ENCODE results near the gene SYT5.
A peak's percentile ranks its signal among the peaks of the same experiment; 100 is the strongest.
"Not testable (repeated sequence)": the region's sequence is repeated elsewhere in the genome, so short reads cannot be mapped to it uniquely, and the experiment has no call there.

SYT5 gene

DNA sequence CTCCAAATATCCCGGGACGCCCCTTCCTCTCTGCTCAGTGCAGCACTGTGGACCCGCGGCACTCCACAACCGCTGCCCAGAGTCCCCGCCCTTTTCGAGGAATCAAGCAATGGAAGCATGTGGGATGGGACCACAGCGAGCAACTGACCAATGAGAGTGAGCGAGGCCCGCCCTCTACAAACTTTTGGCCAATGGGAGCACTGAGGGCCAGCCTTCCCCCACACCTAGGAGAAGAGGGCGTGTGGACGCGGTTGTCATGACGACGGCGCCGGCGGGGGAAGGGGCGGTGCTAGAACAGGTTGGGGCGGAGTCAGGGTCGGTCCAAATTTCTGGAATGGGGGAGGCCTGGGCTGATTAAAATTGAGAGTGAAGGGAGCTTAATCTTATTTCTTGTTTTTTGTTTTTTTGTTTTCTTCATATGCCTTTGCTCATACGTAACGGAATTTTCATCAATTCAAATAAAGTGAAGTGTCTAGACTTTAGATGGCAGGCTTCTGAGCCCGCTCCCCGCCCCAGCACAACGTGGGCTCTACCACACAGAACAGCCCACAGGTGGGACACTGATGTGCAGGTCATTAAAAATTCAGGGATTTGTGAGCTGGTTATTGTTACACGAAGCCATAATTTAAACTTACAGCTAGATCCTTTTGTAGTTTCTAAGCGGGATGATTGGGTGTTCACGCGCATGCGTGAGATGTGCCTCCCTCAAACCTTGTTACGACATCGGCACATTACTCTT lies 13.4 kb downstream of the SYT5 start, which contains the start of gene DNAAF3:
TSS of gene DNAAF3 (minus strand) at position 84 of the 739 bp plus-strand sequence. CDS start 200 bp downstream, outside the sequence.
- DNase-seq, result peak; percentile 75

DNA sequence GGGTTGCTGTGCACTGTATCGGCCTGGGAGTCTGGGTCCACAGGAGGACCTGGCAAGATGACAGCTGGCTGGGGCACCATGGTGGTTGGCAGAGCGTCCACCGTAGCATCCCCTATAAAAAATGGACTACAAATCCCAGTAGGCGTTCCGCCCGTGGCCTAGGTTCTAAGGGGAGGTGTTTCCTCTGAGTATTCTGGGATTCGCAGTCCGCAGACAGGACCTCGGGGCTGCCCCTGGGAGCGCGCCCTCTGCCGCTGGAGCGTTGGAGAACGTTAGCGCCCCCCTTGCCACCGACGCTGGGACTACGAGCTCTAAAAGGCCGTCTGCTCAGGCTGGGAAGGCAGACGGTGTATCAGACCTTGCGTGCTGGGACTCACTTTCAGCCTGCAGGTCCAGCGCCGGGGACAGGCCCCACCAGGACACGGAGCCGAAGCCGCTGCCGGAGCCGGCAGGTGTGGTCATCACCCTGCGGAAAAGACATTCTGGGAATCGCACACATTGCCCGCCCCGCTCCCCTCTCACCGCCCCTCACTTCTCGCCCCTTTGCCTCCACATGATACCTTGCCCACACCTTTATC lies 14.0 kb downstream of the SYT5 start:
- peak; percentile 59 for DNase-seq

DNA sequence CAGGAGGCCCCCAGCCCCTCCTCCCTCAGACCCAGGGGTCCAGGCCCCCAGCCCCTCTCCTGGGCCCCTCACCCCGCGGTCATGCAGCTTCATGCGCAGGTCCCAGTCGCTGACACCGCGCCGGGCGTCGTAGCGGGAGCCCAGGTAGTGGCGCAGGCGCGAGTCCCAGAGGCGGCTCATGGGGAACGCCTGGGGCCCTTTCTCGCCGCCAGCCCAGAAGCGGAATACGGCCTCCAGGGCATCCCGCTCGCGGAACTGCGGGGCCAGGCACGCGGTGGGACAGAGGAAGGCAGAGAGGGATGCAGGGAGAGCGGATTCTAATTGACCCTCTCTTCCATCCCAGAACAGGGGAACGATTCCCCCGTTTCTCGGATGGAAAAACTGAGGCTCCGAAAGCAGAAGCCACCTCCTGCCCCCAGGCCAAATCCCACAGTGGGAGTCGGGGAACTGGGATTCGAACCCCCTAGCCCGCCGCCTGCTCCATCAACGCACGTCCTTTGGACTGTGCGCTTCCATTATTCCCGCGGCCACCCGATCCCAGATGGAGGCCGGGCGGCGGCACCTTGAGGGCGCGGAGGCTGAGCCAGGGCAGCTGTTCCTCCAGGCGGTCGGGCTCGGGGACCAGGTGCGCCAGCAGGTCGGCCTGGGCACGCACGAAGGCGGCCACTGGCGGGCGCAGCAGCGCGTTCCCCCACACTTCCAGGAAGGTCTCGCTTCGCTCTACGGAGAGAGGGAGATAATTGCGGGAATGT lies 18.3 kb downstream of the SYT5 start:
- DNase-seq, result no peak

DNA sequence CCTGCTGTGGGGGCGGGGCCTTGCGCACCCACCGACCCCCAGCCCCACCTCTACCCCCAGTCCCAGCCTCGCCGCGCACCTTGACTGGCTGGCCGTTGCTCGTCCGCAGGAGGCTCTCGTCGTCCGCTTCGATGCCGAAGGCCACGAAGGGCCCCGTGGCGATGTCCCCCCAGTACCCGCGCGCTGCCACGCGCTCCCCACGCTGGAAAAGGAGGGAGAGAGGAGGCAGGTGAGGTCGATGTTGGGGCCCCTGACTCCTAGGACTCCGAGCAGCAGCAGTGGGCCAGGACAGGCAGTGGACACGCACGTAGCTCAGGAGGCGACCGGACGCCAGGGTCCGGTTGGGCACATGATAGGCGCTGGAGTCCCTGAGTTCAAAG lies 19.1 kb downstream of the SYT5 start:
- no peak for DNase-seq

DNA sequence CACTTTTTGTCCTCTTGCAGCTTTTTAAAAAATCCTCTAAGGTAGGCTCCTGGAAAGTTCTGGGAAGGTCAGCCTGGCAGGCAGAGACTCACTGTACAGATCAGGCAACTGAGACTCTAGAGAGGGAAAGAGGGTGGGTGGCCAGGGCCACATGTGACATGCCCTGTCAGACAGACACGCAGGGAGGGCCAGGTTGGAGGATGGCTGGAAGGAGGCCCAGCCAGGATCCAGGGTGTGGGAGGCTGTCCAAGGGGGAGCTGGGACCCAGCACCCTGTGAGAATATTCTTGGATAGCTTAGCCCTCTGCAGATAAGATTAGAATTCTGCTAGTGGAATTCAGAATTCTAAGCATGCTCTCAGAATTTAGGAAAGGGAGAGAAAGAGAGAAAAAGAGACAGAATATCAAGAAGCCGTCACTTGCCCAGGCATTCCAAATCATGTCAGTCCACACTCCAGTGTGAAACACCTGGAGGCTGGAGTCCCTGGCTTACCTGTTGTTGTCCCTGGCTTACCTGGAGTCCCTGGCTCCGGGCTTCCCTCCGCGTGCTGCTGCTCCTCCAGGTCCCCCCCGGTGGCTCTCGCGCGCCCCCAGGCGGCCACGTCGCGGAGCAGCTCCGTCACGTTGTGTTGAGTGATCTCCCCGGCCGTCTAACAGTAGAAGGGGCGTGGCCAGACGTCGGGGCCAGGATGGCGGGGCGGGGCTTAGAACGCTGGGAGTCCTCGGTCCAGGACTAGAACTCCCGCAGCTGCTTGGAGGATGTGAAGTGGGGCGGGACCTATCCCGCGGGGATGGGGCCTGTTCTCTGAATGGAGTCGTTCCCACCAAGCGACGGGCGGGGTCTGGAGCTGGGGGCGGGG lies 19.7 kb downstream of the SYT5 start:
- DNase-seq, result peak; percentile 89

DNA sequence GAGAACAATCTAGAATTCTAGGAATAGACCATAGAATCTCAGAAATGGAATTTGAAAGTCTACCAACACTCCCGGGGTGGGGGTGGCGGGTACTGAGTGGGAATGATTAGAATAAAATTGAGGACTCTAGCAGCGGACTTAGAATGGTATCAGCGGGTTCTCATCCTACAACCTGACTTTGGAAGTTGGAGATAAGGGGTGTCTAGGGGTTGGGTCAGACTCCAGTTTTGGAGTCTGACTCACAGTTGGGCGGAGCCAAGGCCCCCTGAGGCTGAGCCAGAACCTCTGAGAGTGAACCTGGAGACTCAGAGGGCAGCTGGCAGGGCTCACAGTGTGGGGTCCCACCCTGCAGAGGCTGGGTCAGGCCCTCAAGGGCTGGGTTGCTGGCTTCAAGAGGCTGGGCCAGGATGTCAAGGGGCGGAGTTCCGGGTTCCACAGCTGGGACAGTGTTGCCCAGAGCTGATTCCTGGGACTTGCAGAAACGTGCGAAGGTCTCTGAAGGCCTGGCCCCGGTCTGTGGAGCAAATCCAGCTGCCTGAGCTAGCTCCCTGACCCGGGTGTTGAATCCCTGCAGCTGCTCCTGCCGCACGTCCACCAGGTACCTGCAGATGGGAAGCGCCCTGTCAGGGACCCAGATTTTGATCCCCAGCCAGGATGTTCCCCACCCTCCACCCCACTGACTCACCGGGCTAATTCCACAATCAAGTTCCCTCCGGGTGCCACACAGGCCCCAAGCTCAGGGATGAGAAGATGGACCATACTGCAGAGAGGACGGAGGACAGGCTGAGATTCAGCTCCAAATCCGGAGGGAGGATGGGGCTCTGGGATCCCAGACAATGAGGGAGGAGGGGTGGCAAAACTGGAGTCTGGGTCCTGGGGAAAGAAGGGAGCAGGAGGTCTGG lies 21.0 kb downstream of the SYT5 start:
- no peak for DNase-seq

DNA sequence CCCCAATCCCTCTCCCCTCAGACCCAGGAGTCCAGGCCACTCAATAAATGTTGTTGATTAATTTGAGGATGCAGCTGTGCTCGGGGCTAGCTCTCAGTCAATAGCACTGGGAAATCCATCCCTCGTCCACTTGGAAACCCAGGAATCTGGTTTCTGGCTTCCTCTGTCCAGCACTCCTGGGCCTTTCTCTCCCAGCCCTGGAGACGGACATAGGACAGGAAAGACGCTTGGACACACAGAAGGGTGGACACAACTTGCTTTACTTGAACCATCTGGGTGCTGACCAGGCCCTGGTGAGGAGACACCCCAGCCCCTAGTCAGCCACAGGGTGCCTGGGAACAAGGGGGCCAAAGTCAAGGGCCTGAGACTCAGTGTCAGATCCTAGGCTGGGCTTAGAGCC lies 21.7 kb downstream of the SYT5 start:
- DNase-seq, result no peak

DNA sequence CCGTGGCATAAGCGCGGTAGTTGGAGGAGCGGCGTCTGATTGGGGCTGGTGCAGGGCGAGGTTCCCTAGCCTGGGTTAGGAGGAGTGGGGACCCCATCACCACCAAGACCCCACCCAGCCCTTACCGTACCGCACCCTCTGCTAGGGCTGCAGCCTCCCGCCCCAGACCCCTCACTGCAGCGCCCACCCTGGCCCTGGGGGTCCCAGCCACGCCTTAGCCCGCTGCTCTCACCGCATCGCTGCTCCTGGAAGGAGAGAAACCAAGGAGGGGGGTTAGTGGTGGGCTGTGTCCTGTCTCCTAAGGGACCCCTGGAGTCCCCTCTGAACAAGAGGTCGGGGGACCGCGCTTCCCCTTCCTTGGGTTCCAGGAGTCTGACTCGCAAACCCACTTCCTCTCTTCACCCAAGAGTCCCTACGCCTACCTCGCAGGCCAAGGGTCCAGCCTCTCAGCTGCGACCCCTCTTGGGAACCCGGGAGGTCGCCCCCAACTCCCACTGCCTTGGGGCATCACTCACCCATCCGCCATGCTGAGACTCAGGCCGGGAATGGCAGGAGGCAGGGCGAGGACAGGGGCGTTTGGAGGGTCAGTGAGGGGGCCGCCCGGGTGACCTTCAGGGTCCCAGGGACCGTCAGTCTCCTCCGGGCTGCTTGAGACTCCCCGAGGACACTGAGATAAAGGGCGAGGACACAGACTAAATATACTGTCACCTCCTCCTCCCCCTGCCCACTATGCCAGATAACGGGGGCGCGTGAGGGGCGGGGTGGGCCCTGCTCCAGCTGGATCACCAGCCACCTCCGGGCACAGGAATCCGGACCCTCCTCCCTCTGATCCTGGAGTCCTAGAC lies 22.8 kb downstream of the SYT5 start, which contains the start of gene TNNI3:
TSS of gene TNNI3 (minus strand) at position 669 of the 845 bp plus-strand sequence. CDS start at position 526, 143 bp downstream.
- no peak for DNase-seq

DNA sequence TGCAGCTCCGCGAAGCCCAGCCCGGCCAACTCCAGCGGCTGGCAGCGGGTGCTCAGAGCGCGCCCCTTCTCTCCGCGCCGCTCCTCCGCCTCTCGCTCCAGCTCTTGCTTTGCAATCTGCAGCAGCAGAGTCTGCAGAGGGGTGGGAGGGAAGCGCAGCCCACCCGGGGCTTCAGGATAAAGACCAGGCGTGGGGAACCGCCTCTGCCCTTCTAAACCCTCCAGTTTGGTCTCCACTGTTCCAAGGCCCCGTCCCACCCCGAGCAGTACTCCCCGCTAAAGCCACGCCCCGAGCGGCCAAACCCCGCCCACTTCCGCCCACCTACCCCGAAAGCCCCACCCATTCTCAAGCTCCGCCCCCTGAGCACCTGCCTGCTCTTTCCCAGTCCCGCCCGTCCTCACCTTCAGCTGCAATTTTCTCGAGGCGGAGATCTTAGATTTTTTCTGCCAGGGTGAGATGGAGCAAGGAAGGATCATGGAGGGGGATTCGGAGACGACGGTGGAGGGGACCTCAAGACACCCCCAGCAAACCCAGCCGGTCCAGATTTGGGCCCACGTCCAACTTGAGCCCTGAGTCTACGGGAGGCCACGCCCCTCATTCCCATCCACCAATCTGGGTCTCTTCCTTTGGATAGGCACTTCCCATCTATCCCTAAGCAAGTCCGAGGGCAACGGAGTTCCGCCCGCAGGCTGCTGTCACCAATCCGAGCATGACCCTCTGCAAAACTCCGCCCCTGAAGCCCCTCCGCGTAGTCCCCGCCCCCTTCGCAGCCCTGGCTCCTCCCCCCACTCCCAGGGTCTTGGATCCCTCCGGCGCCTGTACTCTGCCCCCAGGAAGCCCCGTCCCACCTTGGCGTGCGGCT lies 23.7 kb downstream of the SYT5 start:
- DNase-seq, result peak; percentile 41

DNA sequence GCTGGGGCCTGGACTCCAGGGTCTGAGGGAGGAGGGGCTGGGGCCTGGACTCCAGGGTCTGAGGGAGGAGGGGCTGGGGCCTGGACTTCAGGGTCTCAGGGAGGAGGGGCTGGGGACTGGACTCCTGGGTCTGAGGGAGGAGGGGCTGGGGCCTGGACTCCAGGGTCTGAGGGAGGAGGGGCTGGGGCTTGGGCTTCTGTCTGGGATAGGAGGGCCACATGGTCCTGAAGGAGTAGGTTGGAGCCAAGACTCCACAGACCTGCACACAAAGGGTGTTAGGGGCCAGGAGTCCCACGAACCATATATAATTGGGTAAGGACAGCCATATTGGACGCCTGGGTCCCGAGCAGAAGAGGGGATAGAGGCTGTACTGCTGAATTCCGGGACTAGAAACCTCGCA lies 24.3 kb downstream of the SYT5 start:
- DNase-seq, result not testable (repeated sequence)

DNA sequence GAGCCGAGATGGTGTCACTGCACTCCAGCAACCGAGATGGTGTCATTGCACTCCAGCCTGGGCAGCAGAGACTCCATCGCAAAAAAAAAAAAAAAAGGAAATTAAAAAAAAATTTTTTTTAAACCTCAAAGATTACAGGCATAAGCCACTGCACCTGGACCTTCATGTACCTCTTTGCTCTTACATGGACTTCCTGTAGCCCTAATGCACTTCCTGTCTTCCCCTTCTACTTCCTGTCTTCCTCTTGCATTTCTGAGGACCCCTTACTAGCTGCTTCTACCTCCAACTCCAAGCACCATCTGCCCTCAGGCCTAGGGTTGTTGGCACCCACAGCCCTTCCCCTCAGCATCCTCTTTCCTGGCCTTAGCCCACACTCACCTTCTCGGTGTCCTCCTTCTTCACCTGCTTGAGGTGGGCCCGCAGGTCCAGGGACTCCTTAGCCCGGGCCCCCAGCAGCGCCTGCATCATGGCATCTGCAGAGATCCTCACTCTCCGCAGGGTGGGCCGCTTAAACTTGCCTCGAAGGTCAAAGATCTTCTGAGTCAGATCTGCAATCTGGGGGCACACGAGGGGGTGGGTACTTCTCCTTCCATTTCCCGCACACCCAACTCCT lies 26.3 kb downstream of the SYT5 start:
- DNase-seq, result no peak

DNA sequence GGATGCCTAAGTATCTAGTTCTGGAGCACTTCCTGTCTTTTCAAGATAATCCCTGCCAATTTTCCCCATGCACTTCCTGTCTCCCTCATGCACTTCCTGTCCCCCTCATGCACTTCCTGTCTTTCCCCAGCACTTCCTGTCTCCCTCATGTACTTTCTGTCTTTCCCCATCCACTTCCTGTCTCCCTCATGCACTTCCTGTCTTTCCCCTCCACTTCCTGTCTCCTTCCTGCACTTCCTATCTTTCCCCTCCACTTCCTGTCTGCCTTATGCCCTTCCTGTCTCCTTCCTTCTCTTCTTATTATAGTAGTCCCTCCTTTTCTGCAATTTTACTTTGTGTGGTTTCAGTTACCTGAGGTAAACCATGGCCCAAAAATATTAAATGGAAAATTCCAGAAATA lies 28.1 kb downstream of the SYT5 start:
- DNase-seq, result no peak

DNA sequence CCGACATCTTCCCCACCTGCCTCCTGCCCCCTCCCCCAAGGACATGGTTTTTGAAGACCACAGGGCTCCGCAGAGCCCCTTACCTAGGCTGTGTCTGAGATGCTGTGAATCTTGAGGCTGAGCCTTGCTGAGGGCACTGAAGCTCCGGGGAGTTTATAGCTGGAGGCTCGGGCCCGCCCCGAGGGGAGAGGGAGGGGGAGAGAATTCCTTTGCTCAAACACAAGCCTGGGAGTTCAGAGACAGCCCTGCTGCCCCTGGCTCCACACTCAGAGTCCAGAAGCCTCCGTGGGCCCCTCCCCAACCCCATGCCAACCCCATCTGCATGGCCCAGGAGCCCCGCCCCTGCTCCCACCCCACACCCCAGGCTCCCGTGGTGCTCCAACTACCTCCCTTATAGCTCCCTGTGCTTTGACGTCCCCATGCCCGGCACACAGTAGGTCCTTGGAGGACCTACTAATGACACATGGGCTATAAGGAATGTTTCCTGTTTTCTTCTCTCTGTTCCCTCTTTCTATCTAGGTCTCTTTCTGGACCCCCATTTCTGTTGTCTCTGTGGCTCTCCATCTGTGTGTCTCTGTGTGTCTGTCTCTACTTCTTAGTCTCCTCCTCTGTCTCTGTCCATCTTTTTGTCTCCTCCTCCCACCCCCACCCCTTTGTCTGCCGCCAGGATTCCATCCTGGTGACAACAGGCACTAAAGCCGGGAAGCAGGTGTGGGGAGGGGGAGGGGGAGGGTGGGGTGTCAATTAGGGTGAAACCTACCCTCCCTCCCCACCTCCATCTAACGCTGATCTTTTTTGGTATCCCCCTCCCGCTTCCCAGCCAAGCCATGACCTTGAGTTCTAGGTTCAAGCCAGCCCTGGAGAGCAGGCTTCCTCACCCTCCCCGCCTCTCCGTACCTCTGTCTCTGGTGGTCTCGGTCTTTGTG lies 30.7 kb downstream of the SYT5 start, which contains the start of gene TNNT1:
TSS of gene TNNT1 (minus strand) at position 129 of the 926 bp plus-strand sequence. CDS start 2,049 bp downstream, outside the sequence.
- DNase-seq, result no peak

DNA sequence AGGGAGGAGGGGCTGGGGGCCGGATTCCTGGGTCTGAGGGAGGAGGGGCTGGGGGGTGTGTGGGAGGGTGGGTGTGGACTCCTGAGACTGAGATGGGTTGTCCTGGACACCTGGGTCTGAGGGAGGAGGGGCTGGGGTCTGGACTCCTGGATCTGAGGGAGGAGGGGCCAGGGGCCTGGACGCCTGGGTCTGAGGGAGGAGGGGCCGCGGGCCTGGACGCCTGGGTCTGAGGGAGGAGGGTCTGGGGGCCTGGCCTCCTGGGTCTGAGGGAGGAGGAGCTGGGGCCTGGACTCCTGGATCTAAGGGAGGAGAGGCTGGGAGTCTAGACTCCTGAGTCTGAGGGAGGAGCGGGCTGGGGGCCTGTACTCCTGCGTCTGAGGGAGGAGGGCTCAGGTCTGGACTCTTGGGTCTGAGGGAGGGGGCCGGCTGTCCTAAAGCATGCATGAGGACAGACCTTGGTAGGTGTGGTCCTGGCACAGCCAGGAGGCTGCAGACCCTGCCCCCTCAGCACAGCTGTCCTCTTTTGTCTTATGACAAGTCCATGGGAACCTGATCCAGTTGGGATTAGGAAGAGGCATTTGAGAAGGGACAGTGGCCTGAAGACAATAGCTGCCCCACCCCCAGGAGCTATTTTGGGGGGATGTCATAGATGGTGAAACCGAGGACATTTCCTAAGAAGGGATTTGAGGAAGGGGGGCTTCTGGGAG lies 32.4 kb downstream of the SYT5 start:
- DNase-seq, result no peak

DNA sequence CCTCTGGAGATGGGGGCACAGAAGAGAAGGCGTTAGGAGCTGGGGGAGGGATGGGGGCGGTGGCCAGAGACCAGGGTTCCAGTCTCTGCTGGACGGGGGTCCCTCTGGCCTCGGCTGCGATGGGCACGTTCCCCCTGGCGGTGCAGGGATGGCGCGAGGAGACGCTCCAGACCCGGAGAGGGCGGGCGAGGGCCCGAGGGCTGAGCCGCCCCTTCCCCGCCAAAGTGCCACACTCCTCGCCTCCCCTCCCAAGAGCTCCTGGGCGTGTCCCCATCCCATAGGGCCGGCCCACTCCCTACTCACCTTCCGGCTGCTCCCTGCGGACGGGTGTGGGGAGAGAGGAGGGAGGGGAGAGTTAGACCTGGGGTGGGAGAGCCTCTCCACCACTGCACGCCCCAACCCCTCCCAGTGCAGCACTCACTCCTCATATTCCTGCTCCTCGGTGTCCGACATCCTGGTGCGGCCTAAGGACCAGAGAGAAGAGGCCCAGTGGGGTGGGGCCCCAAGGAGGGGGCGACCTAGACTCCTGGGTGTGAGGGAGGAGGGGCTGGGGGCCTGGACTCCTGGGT lies 33.3 kb downstream of the SYT5 start:
- no peak for DNase-seq

DNA sequence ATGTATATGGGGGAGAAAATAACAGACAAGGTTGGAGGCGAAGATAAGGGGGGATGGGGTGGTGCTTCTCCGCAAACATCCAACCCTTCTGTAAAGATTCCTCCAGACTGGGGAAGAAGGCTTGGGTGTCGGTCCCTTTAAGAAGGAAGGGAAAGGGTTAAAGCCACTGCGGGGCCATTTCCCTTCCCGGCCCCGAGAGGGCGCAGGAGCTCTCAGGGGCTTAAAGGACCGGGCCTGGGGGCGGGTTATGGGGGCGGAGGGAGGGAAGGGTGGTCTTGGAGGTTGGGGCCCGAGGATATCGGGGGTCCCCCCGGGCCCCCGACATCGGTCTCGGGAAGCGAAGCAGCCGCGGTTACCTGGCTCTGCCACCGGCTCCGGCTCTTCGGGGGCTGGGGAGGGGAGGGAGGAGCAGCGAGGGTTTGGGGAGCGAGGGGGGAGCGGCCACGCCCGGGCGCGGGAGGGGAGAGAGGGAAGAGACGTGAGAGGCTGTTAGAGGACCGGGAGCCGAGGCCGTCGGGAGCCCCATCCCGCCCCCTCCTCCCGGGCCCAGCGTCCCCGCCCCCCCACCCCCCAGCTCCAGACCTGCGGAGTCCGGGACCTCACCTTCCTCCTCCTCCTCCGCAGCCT lies 33.9 kb downstream of the SYT5 start:
- DNase-seq, result no peak
